GM21423 (cell line): Measurements from ENCODE around the gene WRAP53.

ENCODE experiments used
- ATAC-seq: cut with Tn5 transposase; IDR thresholded peaks from one replicate; pipeline ENCODE4 v1.9.1; 2021; ENCODE audit warnings: mild to moderate bottlenecking, moderate library complexity; ENCODE audit not compliant: unreplicated experiment

The WRAP53 gene

GRCh38 chr17:7740481-7741001 lies 52.3 kb downstream of the WRAP53 start:
- ATAC-seq, result no peak

DNA sequence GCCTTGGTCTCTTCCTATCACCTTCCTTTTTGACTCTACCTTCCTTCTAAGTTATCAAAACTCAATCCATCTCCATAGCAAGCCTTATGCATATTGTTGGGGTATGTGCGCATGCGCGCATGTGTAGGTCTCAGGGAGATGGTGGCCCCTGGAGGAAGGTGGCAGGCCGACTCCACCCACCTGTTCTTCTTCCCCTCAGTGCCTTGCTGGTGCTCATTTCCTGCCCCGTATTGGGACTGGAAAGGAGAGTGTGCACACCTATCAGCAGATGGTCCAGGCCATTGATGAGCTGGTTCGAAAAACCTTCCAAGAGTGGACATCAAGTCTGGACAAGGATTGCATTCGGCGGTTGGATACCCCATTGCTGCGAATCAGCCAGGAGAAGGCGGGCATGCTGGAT lies 54.5 kb downstream of the WRAP53 start:
- no peak for ATAC-seq

DNA sequence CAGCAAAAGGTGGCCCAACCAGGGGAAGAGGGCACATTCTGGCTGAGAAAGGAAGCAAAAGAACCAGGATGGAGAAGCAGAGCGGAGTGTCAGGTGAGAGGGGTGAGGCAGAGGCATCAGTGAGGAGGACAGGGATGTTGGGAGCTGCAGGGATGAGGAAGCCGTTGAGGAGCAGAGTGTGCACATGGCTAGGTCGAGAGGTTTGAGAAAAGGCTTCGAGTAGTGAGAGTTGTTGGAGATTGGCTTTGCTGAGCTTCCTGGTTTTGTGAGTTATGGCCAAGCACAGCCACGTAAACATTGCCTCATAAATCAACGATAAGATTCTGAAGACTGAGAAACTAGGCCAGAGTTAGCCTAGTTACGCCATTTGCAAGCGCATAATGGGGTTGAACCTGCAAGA lies 56.1 kb downstream of the WRAP53 start:
- no peak for ATAC-seq

DNA sequence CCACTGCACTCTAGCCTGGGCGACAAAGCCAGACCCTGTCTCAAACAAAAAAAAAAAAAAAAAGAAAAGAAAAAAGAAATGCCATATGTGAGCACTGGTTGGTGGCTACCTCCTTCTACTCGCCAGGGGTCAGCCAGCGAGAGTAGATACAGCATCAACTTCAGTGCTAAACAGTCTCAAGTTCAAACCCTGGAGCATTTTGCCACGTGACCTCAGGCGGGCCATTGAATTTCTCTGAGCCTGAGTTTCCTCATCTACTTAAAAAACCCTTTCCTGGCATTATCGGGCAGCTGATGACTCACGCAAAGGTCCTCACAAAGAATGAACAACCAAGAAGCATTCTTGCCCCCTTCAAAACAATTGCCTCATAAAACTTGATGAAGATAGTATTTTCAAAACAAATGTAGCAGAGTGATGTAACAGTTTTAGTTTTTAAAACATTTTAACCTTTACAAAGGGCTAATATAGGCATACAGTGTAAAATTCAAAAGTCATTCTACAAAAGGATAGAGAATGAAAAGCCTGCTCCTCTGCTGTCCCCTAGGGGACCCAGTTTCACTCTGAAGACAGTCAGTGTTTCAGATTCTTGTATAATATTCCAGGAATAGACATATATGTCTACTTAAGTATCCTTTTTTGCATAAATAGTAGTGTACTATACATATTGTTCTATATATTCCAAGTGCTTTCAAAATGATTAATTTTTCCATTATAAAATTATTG lies 57.6 kb downstream of the WRAP53 start:
- ATAC-seq, result no peak

DNA sequence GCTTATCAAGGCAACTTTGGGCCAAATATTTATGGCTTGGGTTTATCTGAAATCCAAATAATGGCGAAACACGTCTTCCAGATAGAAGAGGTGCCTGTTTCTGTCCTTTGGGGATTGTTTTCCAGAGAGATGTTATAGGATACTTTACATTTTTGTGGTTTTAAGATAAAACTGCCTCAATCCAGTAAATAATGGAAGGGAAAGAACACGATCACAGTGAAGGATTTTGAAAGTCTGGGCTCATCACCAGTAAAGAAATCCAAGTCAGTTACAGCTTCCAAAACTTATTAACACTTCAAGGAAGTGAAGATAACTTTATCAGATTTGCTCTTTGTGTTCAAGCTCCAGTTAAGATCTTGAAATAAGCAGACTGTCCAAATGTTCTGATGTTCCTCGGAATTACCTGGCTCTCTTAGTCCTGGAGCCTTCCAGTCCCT lies 59.4 kb downstream of the WRAP53 start:
- ATAC-seq, result no peak

DNA sequence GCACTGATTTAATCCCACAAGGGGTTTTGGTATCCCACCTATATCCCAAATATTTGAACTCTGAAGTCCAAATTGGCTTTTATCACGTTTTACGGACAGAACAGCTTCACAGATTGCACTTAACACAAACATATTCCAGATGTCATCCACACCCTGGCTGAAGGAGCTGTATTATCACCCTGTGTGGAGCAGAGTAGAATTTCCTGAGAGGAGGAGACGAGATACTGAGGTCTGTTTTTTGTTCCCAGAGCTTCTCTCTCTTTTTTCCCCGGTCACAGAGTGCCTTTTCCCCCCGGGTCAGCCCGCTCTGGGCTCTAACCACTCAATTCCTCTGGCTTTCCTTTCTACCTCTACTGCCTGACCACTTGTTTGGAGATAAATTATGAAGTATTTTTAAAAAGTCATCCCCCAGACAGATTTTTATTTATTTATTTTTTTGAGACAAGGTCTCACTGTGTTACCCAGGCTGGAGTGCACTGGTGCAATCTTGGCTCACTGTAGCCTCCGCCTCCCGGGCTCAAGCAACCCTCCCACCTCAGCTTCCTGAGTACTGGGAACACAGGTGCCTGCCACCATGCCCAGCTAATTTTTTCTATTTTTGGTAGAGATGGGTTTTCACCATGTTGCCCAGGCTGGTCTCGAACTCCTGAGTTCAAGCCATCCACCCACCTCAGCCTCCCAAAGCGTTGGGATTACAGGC lies 59.9 kb downstream of the WRAP53 start:
- ATAC-seq, result no peak

GRCh38 chr17:7750321-7750821 lies 62.1 kb downstream of the WRAP53 start:
- ATAC-seq, result no peak
